LNCaP clone FGC (cell line): ENCODE data around the gene DR1.

ENCODE experiments used
- DNase-seq: peaks from one replicate; pipeline ENCODE4 v3.0.0-alpha.2; 2011; ENCODE audit warnings: low read depth
- H3K4me3 ChIP-seq: 2 replicates; pipeline ENCODE4 v1.5.1; 2011; ENCODE audit warnings: mild to moderate bottlenecking, low read depth, low read length, control low read depth
- CTCF ChIP-seq: IDR thresholded peaks from 2 replicates; pipeline ENCODE4 v1.5.1; 2012; ENCODE audit warnings: mild to moderate bottlenecking; ENCODE audit not compliant: control insufficient read depth, insufficient read depth; ENCODE audit errors: extremely low read depth

Gene DR1

DNA sequence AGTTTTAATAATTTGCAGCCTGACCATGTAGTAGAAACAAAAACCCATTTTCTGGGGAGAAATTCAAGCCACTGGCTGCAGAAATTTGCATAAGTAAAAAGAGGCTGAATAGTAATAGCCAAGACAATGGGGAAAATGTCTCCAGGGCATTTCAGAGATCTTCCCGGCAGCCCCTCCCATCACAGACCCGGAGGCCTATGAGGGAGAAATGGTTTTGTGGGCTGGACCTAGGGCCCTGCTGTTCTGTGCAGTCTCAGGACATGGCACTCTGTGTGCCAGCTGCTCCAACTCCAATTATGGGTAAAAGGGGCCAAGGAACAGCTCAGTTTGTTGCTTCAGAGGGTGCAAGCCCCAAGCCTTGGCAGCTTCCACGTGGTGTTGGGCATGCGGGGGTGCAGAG is 62.5 kb downstream of the DR1 start:
- no peak for DNase-seq
- no peak for TF ChIP-seq CTCF

GRCh38 chr1:93411000-93411399 is 65.3 kb downstream of the DR1 start:
- DNase-seq: peak; percentile 25
- TF ChIP-seq CTCF: no peak
- H3K4me3 ChIP-seq: no peak overlapping the region

More for the DNA sequence above, 62.5 kb downstream of the DR1 start:
- H3K4me3 ChIP-seq: no peak overlapping the region

GRCh38 chr1:93414749-93415148 is 69.0 kb downstream of the DR1 start:
- no peak for TF ChIP-seq CTCF
- DNase-seq: no peak
- H3K4me3 ChIP-seq: no peak overlapping the region

GRCh38 chr1:93415296-93415695 is 69.6 kb downstream of the DR1 start:
- no peak for DNase-seq
- no peak for TF ChIP-seq CTCF
- H3K4me3 ChIP-seq: no peak overlapping the region

DNA sequence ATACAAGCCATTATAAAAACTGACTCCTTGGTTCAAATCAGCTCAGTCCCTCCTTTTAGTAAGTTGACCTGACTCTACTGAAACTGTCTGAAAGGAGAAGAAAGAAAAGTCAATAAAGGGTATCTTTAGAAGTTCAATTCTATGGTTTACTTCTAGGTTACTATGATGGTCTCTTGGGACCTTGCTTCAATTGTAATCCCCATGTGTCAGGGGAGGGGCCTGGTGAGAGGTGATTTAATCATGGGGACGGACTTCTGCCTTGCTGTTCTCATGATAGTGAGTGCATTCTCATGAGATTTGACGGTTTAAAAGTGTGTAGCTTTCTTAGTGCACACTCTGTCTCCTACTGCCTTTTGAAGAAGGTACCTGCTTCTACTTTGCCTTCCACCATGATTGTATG is 70.5 kb downstream of the DR1 start:
- no peak for TF ChIP-seq CTCF
- DNase-seq: no peak
- no peak overlapping the region for H3K4me3 ChIP-seq
